WTC11 (cell line): ENCODE measurements around the gene ACO1. TPM values are rescaled to one million over a fixed set of nuclear protein-coding genes. Genes with fewer than 3 reads are reported as not detected.

Experiments used
- ATAC-seq: fragments of 200-7000 bp; cut with Tn5 transposase; 2 replicates; pipeline ENCODE4 v1.10.0; 2021; ENCODE audit warnings: mild to moderate bottlenecking, moderate library complexity
- CTCF ChIA-PET: fragments of 300-600 bp; sonication (Branson Sonifier 250); formaldehyde crosslinking; loops from one replicate; lab custom pipeline; 2021; ENCODE audit warnings: antibody characterized with exemption; lab: Charles Lee
- POLR2A ChIA-PET: fragments of 350-600 bp; sonication (Branson Sonifier 250); formaldehyde crosslinking; loops from one replicate; lab custom pipeline; 2021; ENCODE audit warnings: antibody characterized with exemption; lab: Charles Lee
- DNase-seq: peaks from one replicate; pipeline ENCODE4 v3.0.0; 2021; ENCODE audit warnings: low spot score
- H3K27ac Mint-ChIP-seq: 2 replicates; pipeline ENCODE4 v1.8.0; 2021; ENCODE audit warnings: mixed read lengths
- H3K27me3 Mint-ChIP-seq: 2 replicates; pipeline ENCODE4 v1.8.0; 2021; ENCODE audit warnings: low read depth, mild to moderate bottlenecking, moderate library complexity, mixed read lengths
- H3K36me3 Mint-ChIP-seq: 2 replicates; pipeline ENCODE4 v1.8.0; 2021; ENCODE audit warnings: mixed read lengths
- H3K4me1 Mint-ChIP-seq: 2 replicates; pipeline ENCODE4 v1.8.0; 2022; ENCODE audit warnings: mixed read lengths
- H3K4me3 Mint-ChIP-seq: 2 replicates; pipeline ENCODE4 v1.8.0; 2021; ENCODE audit warnings: mild to moderate bottlenecking, moderate library complexity, mixed read lengths
- H3K9me3 Mint-ChIP-seq: 2 replicates; pipeline ENCODE4 v1.8.0; 2021; ENCODE audit warnings: mixed read lengths
- ARID4B ChIP-seq: sonication (generic); formaldehyde crosslinking; IDR thresholded peaks from 2 replicates; pipeline ENCODE4 v1.8.0; 2023; ENCODE audit warnings: missing genetic modification reagents, mild to moderate bottlenecking, borderline replicate concordance
- ATF2 ChIP-seq: sonication (generic); formaldehyde crosslinking; IDR thresholded peaks from 2 replicates; pipeline ENCODE4 v1.8.1; 2022; ENCODE audit warnings: low read depth, missing genetic modification reagents, borderline replicate concordance
- CBFB ChIP-seq: sonication (generic); formaldehyde crosslinking; IDR thresholded peaks from 2 replicates; pipeline ENCODE4 v1.8.1; 2022; ENCODE audit warnings: mild to moderate bottlenecking, low read depth, missing genetic modification reagents
- ELF4 ChIP-seq: sonication (generic); formaldehyde crosslinking; IDR thresholded peaks from 2 replicates; pipeline ENCODE4 v1.8.1; 2022; ENCODE audit warnings: low read depth, mild to moderate bottlenecking, moderate library complexity, missing genetic modification reagents
- ETV6 ChIP-seq: sonication (generic); formaldehyde crosslinking; IDR thresholded peaks from 2 replicates; pipeline ENCODE4 v1.8.1; 2022; ENCODE audit warnings: mild to moderate bottlenecking, missing genetic modification reagents
- GRHL2 ChIP-seq: fragments of 250-450 bp; sonication (Bioruptor Pico); IDR thresholded peaks from 2 replicates; pipeline ENCODE4 v1.8.0; 2022; ENCODE audit warnings: mild to moderate bottlenecking, moderate library complexity; ENCODE audit not compliant: insufficient replicate concordance, severe bottlenecking
- IRF2 ChIP-seq: sonication (generic); formaldehyde crosslinking; IDR thresholded peaks from 2 replicates; pipeline ENCODE4 v1.8.0; 2022; ENCODE audit warnings: low read depth, missing genetic modification reagents, borderline replicate concordance
- MXD4 ChIP-seq: fragments of 250-450 bp; sonication (Bioruptor Pico); IDR thresholded peaks from 2 replicates; pipeline ENCODE4 v1.8.0; 2021; ENCODE audit warnings: mild to moderate bottlenecking, moderate library complexity, borderline replicate concordance
- NFYB ChIP-seq: sonication (generic); formaldehyde crosslinking; conservative IDR thresholded peaks from 2 replicates; pipeline ENCODE4 v1.8.0; 2022; ENCODE audit warnings: low read depth, missing genetic modification reagents
- NR1H2 ChIP-seq: sonication (generic); formaldehyde crosslinking; IDR thresholded peaks from 2 replicates; pipeline ENCODE4 v1.9.0; 2021; ENCODE audit warnings: mild to moderate bottlenecking, moderate library complexity, missing genetic modification reagents
- TEAD1 ChIP-seq: sonication (generic); formaldehyde crosslinking; IDR thresholded peaks from 2 replicates; pipeline ENCODE4 v1.8.0; 2022; ENCODE audit warnings: mild to moderate bottlenecking, missing genetic modification reagents
- TEAD4 ChIP-seq: sonication (generic); formaldehyde crosslinking; IDR thresholded peaks from 2 replicates; pipeline ENCODE4 v1.8.0; 2022; ENCODE audit warnings: mild to moderate bottlenecking, missing genetic modification reagents
- ZNF281 ChIP-seq: sonication (generic); formaldehyde crosslinking; IDR thresholded peaks from 2 replicates; pipeline ENCODE4 v1.8.0; 2023; ENCODE audit warnings: mild to moderate bottlenecking, missing genetic modification reagents
- ZNF416 ChIP-seq: fragments of 250-450 bp; sonication (Bioruptor Pico); IDR thresholded peaks from 2 replicates; pipeline ENCODE4 v1.9.0; 2021; ENCODE audit warnings: mild to moderate bottlenecking, inconsistent platforms
- ZNF671 ChIP-seq: fragments of 250-450 bp; sonication (Bioruptor Pico); IDR thresholded peaks from 2 replicates; pipeline ENCODE4 v1.8.0; 2021; ENCODE audit warnings: mild to moderate bottlenecking
- total RNA-seq: library from RNA; stranded (reverse); gene quantifications from 3 replicates; pipeline ENCODE4 v1.2.3, GENCODE V29; 2021

ACO1 gene
- total RNA-seq, 1 experiment from 2014 or later = 40.2 TPM

GRCh38 chr9:32503008-32503407 is 118.6 kb downstream of the ACO1 start:
- DNase-seq (no peak), ATAC-seq (peak; percentile 65)
- H3K9me3 Mint-ChIP-seq = peaks cover 24% of the 10 kb centered on the region
- peaks cover 25% of the 10 kb centered on the region for H3K36me3 Mint-ChIP-seq
- no peak overlapping the region for H3K4me3 Mint-ChIP-seq
- no peaks in the 10 kb centered on the region for H3K27me3 Mint-ChIP-seq
- ChIA-PET POLR2A (interaction anchor here (0.8 kb wide), 1 partner anchor 23 kb away, joined by 3 read pairs; the partner anchor contains the start of gene RIGI), CTCF (interaction anchor here (1.1 to 1.9 kb wide), 4 partner anchors 23 to 124 kb away, joined by 3 to 14 read pairs (median 4); partner anchors contain the start of gene RIGI)
- peaks cover 9% of the 10 kb centered on the region for H3K4me1 Mint-ChIP-seq
- no peak overlapping the region for H3K27ac Mint-ChIP-seq
- no peak for TF ChIP-seq NFYB (CRISPR knock-in tag)
- TF ChIP-seq ELF4 = no peak
- TF ChIP-seq NR1H2 = no peak
- no peak for TF ChIP-seq GRHL2 (CRISPR knock-in tag)
- no peak for TF ChIP-seq ZNF671 (CRISPR knock-in tag)
- no peak for TF ChIP-seq IRF2 (CRISPR knock-in tag)
- TF ChIP-seq TEAD4 (CRISPR knock-in tag) = no peak
- no peak for TF ChIP-seq ARID4B (CRISPR knock-in tag)
- no peak for TF ChIP-seq ZNF281 (CRISPR knock-in tag)
- no peak for TF ChIP-seq MXD4 (CRISPR knock-in tag)
- TF ChIP-seq ATF2 (CRISPR knock-in tag) = no peak
- no peak for TF ChIP-seq ZNF416 (CRISPR knock-in tag)
- no peak for TF ChIP-seq ETV6 (CRISPR knock-in tag)
- TF ChIP-seq TEAD1 (CRISPR knock-in tag) = no peak
- TF ChIP-seq CBFB (CRISPR knock-in tag) = no peak

Other genes with a start within 250 kb of the ACO1 start
- 6.0 to 7.5 TPM (median 6.2 TPM) in 3 replicates for gene RIGI, start 141.6 kb downstream of the ACO1 start, total RNA-seq
- gene SMIM27, start 167.7 kb downstream of the ACO1 start, total RNA-seq = 13.6 to 20.5 TPM (median 14.5 TPM) in 3 replicates
- gene TOPORS, start 167.9 kb downstream of the ACO1 start, total RNA-seq = 23.3 to 26.1 TPM (median 23.7 TPM) in 3 replicates
- 56.0 to 67.2 TPM (median 62.4 TPM) in 3 replicates for gene NDUFB6, start 188.5 kb downstream of the ACO1 start, total RNA-seq